Endothelial cell of umbilical vein (primary cell): Measurements from ENCODE around the gene P2RY8.

Source experiments
- CTCF ChIP-seq, 2 donors: IDR thresholded peaks; 1 replicate in 1 of 2; 2 replicates in 1 of 2; pipeline ENCODE4 v1.5.1; 2011; ENCODE audit warnings: low read length in 2 of 2, mild to moderate bottlenecking in 2 of 2, moderate library complexity in 2 of 2, control low read depth in 1 of 2, inconsistent platforms in 1 of 2, low read depth in 1 of 2; ENCODE audit not compliant: insufficient read depth in 1 of 2; ENCODE audit errors: extremely low read depth in 1 of 2
- JUN ChIP-seq: IDR thresholded peaks from 2 replicates; pipeline ENCODE4 v1.6.1; 2011; ENCODE audit warnings: borderline replicate concordance, low read depth; ENCODE audit not compliant: insufficient read length, insufficient read depth
- MAX ChIP-seq: IDR thresholded peaks from 2 replicates; pipeline ENCODE4 v1.6.1; 2011; ENCODE audit not compliant: insufficient read depth, insufficient read length
- POLR2A ChIP-seq: IDR thresholded peaks from 2 replicates; pipeline ENCODE4 v1.6.1; 2012; ENCODE audit warnings: low read depth, mild to moderate bottlenecking, control low read depth, low read length
- POLR2AphosphoS5 ChIP-seq: IDR thresholded peaks from 2 replicates; pipeline ENCODE4 v1.6.1; 2012; ENCODE audit warnings: low read depth, mild to moderate bottlenecking, control low read depth, low read length, moderate library complexity; ENCODE audit not compliant: insufficient read depth

- TF ChIP-seq CTCF (IDR thresholded peaks at IDR 0.05; ENCODE audit: extremely low read depth in 1 of 2, insufficient read depth in 1 of 2, low read depth in 1 of 2, low read length in 2 of 2) (no peak), MAX (no peak), JUN (no peak), POLR2AphosphoS5 (no peak), POLR2A (no peak)
Measured at GRCh38 chrX:1561164-1561563, 24.2 kb upstream of the P2RY8 start.
